ENCODE results near the gene SNCAIP.

Gene SNCAIP

GRCh38 chr5:122419142-122419894 lies 107.3 kb downstream of the SNCAIP start:
- Histone ChIP-seq H3K9me3 (ENCODE audit: control insufficient read depth, low read length) (no peaks in the 10 kb centered on the region), H3K4me2 (ENCODE audit: low read length) (no peak overlapping the region), H3K4me3 (ENCODE audit: low read depth, low read length) (no peak overlapping the region), H3K9ac (no peak overlapping the region), H3K27me3 (ENCODE audit: control insufficient read depth, insufficient read depth, low read length) (no peaks in the 10 kb centered on the region), H3K27ac (no peak overlapping the region), H3K36me3 (ENCODE audit: control insufficient read depth, insufficient read depth, low read length) (no peaks in the 10 kb centered on the region), H2AFZ (no peak overlapping the region), H3K4me1 (no peaks in the 10 kb centered on the region), H3K79me2 (no peaks in the 10 kb centered on the region)
- no peak for TF ChIP-seq CTCF (IDR thresholded peaks at IDR 0.05)

DNA sequence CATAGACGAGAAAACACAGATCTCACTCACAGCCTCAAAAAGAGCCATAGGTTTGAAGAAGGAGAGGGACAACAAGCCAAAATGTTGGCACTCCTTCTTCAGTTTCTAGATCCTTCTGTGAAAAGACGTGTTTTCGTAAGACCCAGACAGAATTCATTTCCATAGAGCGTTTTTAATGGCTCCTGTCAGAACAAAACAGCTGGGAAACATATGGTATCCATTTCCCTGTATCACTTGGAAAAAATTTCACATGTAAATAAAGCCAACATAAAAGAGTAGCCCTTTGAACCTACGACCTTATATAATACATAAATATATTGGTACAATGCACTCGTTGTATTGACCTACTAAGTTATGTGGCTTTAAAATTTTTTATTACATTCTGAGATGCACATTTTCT lies 108.1 kb downstream of the SNCAIP start:
- Histone ChIP-seq H2AFZ (no peak overlapping the region), H3K27me3 (ENCODE audit: control insufficient read depth, insufficient read depth, low read length) (no peaks in the 10 kb centered on the region), H3K4me1 (no peaks in the 10 kb centered on the region), H3K4me3 (ENCODE audit: low read depth, low read length) (no peak overlapping the region), H3K36me3 (ENCODE audit: control insufficient read depth, insufficient read depth, low read length) (no peaks in the 10 kb centered on the region), H3K4me2 (ENCODE audit: low read length) (no peak overlapping the region), H3K79me2 (no peaks in the 10 kb centered on the region), H3K9me3 (ENCODE audit: control insufficient read depth, low read length) (no peaks in the 10 kb centered on the region), H3K9ac (no peak overlapping the region), H3K27ac (no peak overlapping the region)
- TF ChIP-seq CTCF (IDR thresholded peaks at IDR 0.05), result no peak

GRCh38 chr5:122420537-122421236 lies 108.7 kb downstream of the SNCAIP start:
- Histone ChIP-seq H3K4me3 (ENCODE audit: low read depth, low read length) (no peak overlapping the region), H3K9me3 (ENCODE audit: control insufficient read depth, low read length) (no peaks in the 10 kb centered on the region), H3K4me1 (no peaks in the 10 kb centered on the region), H3K27ac (no peak overlapping the region), H3K9ac (no peak overlapping the region), H2AFZ (no peak overlapping the region), H3K4me2 (ENCODE audit: low read length) (no peak overlapping the region), H3K36me3 (ENCODE audit: control insufficient read depth, insufficient read depth, low read length) (no peaks in the 10 kb centered on the region), H3K27me3 (ENCODE audit: control insufficient read depth, insufficient read depth, low read length) (no peaks in the 10 kb centered on the region), H3K79me2 (no peaks in the 10 kb centered on the region)
- TF ChIP-seq CTCF (IDR thresholded peaks at IDR 0.05), result no peak

DNA sequence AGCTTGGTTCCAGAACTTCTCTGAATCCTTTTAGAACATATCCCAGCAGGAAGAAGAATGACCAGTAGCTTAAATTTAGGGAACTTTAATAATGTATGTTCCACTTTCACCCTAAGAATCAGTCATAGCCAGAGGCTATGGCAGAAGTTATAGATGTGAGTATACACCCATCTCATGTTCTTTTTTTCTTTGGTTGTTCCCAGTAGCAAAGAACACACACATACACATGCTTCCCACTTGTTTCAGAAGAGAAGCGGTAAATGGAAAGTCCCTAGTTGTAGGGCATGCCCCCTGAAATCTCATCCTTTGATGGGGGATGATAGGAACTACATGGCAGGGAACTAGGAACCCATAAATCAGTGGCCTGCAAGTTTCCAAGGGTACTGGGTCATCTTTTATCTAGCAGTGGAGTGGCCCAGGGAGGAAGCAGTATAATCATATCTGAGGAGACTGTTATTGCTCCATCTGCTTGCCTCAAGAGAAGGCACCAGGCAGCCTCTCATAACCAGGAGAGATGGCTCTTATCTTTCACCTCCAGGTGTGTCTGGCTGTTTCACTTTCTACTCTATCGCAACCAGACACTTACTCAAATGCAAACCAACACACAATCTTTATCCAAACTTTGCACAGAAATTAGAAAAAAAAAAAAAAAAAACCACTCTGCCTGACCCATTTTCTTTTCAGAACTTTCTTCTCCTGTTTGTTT lies 109.5 kb downstream of the SNCAIP start:
- Histone ChIP-seq H3K4me3 (ENCODE audit: low read depth, low read length) (no peak overlapping the region), H3K4me2 (ENCODE audit: low read length) (no peak overlapping the region), H3K9ac (no peak overlapping the region), H3K79me2 (no peaks in the 10 kb centered on the region), H3K4me1 (no peaks in the 10 kb centered on the region), H3K27ac (no peak overlapping the region), H2AFZ (no peak overlapping the region), H3K36me3 (ENCODE audit: control insufficient read depth, insufficient read depth, low read length) (no peaks in the 10 kb centered on the region), H3K9me3 (ENCODE audit: control insufficient read depth, low read length) (no peaks in the 10 kb centered on the region), H3K27me3 (ENCODE audit: control insufficient read depth, insufficient read depth, low read length) (no peaks in the 10 kb centered on the region)
- TF ChIP-seq CTCF (IDR thresholded peaks at IDR 0.05), result no peak

Data from parathyroid adenoma (tissue), 2 donors.